Measurements from ENCODE around the gene ANKH.

ANKH gene

GRCh38 chr5:14729448-14730385 lies 141.9 kb downstream of the ANKH start:
- DNase-seq = no peak

DNA sequence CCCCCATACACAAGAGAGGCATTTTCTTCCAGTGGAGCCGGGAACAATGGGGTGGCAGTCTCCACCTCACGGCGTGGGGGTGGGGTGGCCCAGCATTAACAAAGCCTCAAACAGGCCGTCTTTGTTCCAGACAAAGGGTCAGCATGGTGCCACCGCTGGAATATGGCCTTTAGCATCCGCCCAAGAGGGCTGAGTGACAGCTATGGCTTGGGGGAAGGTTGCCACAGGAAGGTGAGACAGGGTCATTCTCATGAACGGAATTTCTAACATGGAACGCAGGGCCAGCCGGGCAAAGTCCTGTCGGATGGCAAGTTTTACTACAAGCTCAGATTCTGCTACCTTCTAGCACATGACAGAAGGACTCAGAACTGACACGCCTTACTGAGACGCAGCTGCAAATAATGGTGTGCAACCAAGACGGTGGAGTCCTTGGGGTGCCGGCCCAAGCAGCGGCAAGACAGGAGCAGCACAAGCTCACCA lies 143.1 kb downstream of the ANKH start:
- no peak for DNase-seq

DNA sequence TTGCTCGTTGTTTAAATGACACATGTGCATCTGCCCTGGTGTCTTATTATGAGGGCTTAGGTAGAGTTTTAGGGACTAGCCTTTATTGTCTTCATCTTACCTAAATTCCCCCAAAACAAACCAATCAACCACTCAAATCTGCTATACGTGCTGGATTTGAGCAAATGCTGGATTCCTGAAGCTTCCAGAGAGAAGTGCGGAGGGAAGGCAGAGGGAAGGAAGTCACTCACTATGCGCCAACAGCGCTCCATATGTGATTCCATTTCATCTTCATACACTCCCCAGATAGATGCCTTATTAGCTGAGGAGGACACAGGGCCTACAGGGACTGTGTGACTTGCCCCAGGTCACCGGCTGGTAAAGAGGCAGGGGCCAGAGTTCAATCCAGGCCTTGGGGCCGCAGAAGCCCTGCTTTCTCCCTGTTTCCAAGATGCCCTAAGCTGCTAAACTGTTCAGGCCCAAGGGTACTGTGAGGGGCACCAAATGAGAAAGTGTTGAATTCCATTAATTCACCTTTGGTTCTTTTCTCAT lies 143.6 kb downstream of the ANKH start:
- DNase-seq = no peak

- DNase-seq = peak; percentile 74
Measured at GRCh38 chr5:14727428-14727865, 144.1 kb downstream of the ANKH start.

- DNase-seq = peak; percentile 45
Measured at GRCh38 chr5:14726066-14726838, 145.3 kb downstream of the ANKH start.

DNA sequence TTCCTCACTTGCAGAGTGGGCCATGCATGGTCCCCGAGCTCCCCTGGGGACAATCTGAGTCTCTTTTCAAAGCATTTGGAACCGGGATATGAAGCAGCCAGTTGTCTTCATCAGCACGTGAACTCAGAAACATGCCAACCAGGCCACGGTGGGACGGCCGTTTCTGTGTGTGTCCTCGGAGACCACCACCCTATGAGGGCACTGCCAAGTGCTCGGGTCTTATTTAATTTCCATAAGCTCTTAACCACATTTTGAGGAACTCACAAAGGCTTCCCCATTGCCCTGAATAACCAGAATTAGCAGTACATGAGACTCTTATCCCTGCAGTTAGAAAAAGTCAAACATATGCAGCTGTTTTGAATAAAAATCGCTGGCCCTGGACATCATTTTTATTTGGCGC lies 146.9 kb downstream of the ANKH start:
- no peak for DNase-seq

GRCh38 chr5:14723701-14724132 lies 147.9 kb downstream of the ANKH start:
- DNase-seq = no peak

GRCh38 chr5:14722923-14723322 lies 148.7 kb downstream of the ANKH start:
- no peak for DNase-seq

GRCh38 chr5:14721990-14722656 lies 149.5 kb downstream of the ANKH start:
- peak; percentile 18 for DNase-seq

DNA sequence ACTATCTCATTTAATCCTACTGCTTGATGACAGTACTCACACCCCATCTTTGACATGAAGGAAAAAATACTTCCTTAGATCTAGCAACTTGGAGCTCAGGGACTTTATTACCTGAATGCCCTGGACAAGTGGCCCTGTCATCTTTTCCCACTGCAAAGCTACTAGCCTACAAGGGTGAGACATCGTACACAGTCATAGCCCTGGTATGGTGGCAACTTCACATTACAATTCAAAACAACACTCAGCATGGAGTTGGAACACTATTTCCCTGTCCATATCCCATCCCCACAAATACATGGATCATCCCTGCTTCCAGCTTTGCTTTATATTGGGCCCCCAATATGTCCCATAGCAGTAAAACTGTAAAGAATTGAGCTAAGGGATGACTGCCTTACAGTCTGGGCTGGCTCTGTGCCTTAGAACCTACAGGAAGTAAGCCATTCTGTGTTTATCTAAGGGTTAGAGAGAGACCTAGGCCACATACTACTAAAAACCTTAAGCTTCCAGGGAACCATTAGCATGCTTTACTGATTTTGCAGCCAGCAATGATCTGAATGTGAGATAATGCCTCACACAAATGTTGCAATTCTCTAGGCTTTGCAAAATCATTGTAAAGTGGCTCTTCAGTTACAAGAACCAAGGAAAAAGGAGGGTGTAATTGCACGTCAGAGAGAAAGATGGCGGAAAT lies 151.2 kb downstream of the ANKH start:
- peak; percentile 67 for DNase-seq

DNA sequence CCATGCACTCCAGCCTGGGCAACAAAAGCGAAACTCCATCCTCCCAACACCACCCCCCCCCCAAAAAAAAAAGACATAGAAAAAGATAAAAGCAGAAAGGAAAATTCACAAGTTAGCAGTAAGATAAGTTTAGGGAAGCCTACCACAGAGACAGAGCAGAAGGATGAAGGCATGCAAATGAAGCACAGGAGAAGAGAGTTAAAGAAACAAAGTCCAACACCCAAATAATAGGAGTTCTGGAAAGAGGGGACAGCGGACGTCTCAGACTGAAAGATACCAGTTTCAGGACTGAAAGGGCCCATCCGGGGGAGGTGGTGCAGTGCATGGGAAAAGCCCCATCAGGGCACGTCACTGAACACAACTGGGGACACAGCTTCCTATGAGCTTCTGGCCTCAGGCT lies 152.8 kb downstream of the ANKH start:
- DNase-seq = no peak

GRCh38 chr5:14716755-14717752 lies 154.5 kb downstream of the ANKH start:
- DNase-seq = no peak

- DNase-seq = peak; percentile 45
Measured at GRCh38 chr5:14715481-14715880, 156.1 kb downstream of the ANKH start.

DNA sequence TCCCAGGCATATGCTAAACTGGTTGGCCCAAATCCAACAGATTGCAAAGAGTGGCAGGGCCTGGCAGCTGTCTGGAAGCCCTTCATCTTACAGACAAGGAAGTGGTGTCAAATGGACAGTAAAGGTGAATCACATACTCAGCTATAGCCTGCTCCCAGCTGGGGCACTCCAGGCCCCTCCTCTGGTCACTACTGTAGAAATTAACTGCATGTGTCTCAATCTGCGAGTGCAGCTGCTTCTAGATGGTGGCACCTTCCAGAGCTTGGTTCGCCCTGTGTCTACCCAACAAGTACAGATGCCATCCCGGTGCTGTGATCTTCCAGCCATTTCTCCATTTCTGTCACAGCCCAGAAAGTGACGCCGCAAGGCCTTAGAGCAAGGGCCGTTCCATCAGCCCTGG lies 156.9 kb downstream of the ANKH start:
- peak; percentile 10 for DNase-seq

GRCh38 chr5:14713476-14714390 lies 157.8 kb downstream of the ANKH start:
- no peak for DNase-seq

DNA sequence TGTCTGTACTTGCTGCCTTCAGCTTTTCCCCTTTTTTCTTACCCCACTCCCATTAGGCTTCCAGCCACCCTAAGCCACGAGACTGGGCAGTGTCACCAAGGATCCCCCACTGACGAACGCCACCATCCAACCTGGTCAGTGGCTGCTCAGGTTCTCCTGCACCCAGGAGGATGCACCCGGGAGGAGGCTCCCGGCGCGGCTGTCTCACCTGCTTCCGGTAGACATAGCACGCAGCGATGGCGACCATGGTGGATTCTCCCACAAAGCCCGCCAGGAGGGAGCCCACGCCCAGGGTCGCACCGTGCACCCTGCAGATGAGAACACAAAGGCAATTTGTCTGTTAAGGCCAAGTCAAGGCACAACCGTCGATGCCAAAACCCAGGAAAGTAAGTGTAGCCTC lies 158.9 kb downstream of the ANKH start:
- no peak for DNase-seq

DNA sequence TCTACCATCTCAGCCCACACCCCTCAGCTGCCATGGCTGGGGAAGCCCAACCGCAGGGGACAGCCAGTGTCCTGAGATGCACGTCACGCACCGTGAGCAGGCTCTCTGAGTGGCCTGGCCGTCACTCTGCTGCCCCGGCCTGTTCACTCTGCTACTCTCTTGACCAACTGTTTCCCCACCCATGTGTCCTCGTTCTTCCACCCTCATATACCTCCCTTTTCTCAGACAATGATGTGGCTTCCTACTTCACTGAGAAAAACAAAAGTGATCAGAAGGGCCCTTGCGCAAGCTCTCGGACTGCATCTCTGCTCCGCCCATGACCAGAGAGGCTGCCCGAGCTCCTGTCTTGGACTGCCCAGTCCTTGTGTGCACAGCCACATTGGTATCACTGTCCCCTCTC lies 159.4 kb downstream of the ANKH start:
- DNase-seq = no peak

GRCh38 chr5:14710313-14710994 lies 161.1 kb downstream of the ANKH start:
- no peak for DNase-seq

GRCh38 chr5:14708551-14708950 lies 163.0 kb downstream of the ANKH start:
- DNase-seq = no peak
